Measurements from ENCODE around the gene LGSN.
"Not testable (repeated sequence)": the region's sequence is repeated elsewhere in the genome, so short reads cannot be mapped to it uniquely, and the experiment has no call there.

The LGSN gene

DNA sequence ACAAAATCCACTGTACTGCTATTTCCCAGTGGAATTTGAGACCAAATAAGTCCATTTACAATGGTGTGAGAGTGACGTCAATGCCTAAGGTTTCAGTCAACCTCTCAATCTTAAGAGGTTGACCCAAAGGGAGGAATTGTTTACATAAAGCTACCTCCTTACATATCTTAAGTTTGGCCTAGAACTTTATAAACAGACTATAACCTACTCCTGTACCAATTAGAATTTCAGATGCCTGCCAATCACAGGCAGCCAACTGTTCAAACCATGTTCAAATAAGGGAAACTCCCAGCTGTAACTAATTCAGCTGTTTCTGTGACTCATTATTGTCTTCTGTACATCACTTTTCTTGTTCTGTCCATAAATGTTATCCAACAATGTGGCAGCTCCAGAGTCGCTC is 14.5 kb downstream of the LGSN start:
- no peak for DNase-seq

DNA sequence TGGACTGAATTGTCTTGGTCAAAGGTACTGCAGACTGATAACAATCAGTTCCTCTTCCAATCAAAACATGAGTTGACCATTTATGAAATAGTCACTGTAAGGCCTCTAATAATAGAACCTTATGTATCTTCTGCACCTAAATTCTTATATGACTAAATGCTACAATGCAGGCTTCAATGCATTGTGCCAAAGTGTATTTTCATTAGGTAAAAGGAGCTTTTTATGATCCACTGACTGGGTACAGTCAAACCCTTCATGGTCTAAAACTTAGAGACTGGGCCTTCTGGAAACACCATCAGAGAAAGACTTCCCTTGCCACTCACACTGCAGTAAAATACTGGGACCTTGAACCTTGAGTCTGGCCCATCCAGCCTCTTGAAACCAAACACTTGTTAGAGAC is 16.3 kb downstream of the LGSN start:
- no peak for DNase-seq

GRCh38 chr6:63299667-63300066 is 20.1 kb downstream of the LGSN start:
- no peak for DNase-seq

- no peak for DNase-seq
These were observed 24.1 kb downstream of the LGSN start for GRCh38 chr6:63295553-63296194.

- DNase-seq, result no peak
These were observed 29.2 kb downstream of the LGSN start for GRCh38 chr6:63290492-63291058.

GRCh38 chr6:63289269-63289872 is 30.4 kb downstream of the LGSN start:
- DNase-seq, result no peak

DNA sequence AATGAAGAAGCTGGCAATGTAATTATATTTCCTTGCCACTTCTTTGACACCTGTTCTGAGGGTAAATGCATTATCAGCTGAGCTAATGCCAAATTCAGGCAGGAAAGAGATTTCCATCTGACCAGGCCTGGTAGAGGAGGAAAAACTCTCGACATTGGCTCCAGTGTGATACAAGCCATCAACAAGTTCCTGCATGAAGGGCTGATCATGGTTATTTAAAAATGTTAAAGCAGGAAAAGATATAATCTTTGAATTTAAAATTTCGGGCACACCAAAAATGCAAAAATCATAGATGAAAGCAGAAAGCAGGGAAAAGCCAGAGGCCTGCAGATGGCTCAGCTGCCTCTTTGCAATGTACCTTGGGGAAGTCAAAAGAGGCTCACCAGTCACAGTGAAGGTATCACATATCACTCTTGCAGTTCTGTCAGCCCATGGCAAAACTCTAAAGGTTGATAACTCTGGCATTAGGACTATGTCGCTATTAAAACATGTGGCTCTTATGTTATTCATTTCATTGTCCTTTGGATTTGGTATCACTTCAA is 39.1 kb downstream of the LGSN start:
- no peak for DNase-seq

- DNase-seq, result no peak
These were observed 40.9 kb downstream of the LGSN start for GRCh38 chr6:63278916-63279315.

DNA sequence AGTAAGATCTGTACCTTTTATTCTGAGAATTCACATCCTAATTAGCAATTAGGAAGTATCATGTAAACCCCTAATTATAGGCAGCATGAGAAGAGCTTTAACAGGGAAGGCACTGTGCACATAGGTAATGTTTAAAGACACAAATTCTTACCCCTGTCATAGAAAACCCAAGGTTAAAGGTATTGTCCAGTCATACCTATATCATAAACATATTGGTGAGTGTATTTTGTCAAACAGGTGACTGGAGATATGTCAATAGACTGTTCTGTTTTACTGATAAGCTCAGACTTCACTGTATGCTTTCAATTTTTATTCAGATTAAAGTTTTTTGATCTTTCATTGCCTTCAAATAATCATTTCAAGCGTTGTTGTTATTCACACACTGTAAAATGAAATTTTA is 43.8 kb downstream of the LGSN start:
- no peak for DNase-seq

DNA sequence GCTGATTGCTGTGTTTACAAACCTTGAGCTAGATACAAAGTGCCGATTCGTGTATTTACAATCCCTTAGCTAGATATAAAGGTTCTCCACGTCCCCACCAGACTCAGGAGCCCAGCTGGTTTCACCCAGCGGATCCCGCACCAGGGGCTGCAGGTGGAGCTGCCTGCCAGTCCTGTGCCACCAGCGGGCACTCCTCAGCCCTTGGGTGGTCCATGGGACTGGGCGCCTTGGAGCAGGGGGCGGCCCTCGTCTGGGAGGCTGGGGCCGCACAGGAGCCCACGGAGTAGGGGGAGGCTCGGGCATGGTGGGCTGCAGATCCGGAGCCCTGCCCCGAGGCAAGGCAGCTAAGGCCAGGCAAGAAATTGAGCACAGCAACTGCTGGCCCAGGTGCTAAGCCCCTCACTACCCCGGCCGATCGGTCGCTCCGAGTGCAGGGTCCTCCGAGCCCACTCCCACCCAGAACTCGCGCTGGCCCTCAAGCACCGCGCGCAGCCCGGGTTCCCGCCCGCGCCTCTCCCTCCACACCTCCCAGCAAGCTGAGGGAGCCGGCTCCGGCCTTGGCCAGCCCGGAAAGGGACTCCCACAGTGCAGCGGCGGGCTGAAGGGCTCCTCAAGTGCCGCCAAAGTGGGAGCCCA is 44.9 kb downstream of the LGSN start:
- DNase-seq, result not testable (repeated sequence)

- no peak for DNase-seq
These were observed 47.4 kb downstream of the LGSN start for GRCh38 chr6:63272397-63272796.

DNA sequence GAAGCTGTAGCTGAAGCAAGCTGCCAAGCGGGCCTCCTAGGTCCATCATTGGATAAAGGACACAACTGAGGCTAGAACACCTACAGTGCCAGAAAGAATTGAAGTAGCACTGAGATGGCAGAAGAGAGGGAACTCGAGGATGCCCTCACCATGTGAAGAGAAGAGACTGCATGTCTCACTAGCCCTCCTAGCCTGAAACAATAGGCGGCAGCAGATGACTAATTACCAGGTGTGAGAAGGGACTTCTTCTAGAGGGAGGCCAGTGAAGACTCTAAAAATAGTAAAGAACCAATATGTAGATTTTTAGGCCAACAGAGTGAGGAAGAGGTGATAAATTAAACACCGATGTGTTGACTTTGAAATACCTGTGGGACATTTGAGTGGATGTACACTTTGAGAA is 50.3 kb downstream of the LGSN start:
- DNase-seq, result no peak

DNA sequence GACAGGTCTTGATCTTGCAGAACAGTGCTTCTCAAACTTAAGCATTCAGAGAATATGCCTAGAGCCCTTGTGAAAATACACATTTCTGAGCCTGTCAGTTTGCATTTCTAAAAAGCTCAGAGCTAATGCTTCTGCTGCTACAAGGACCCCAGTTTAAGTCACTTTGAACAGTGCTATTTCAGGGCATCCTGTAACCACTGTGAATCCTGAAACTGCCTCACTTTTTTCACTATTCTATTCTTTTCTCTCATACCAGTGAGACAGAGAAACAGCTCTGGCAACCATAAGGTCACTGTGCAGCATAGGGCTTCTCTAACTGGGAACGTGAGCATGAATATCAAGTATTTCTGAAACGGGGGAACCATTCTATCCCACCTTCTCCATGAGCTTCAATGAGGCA is 51.2 kb downstream of the LGSN start:
- no peak for DNase-seq

DNA sequence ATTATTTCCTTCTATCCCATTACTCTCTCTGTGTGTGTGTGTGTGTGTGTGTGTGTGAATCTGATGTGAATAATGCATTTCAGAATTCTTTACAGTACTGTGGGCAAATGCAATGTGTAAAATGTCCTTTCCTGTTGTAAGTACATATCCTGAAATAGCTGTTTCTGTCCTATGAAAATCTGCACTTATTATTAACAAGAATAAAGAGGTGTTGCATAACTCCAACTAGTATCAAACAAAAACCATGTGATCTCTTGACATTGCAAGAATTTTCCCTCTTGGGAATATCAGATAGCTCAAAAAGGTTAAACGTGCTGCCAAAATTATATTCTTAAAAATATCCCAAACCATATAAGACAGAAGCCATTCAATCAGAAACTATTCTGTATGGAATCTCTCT is 52.0 kb downstream of the LGSN start:
- no peak for DNase-seq

DNA sequence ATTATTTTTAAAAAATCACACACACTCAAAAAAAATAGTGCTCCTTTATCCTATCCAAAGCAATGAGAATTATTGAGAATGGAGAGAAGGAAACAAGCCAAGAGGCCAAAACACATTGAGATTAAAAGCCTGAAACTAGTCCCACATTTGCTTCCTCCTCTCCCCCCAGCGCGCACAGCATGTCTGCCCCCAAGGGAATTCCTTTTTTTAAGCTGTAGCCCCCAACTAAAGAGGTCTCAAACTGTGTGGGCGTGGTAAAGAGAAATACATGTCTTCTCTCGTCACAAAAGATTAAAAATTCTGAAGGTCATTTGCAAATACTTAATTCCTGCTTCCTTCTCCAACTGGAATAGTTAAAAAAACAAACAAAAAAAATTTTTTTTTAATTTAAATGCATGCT is 52.7 kb downstream of the LGSN start:
- no peak for DNase-seq

GRCh38 chr6:63263444-63263843 is 56.3 kb downstream of the LGSN start:
- no peak for DNase-seq

GRCh38 chr6:63261820-63262219 is 58.0 kb downstream of the LGSN start:
- DNase-seq, result no peak

DNA sequence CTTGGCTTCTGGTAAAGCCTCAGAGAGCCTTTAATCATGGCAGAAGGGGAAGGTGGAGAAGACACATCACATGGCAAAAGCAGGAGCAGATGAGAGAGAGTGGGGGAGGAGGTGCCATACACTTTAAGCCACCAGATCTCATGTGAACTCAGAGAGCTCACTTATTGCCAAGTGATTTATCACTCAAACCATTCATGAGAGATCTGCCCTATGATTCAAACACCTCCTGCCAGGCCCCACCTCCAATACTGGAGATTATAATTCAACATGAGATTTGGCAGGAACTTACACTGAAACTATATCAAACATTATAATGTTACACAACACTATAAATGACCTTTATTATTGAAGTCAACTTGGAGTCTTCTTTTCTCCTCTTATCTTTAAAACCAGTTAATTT is 60.6 kb downstream of the LGSN start:
- DNase-seq, result no peak

- no peak for DNase-seq
These were observed 69.8 kb downstream of the LGSN start for GRCh38 chr6:63249875-63250482.

GRCh38 chr6:63246581-63246980 is 73.2 kb downstream of the LGSN start:
- DNase-seq, result no peak

- DNase-seq, result no peak
These were observed 73.9 kb downstream of the LGSN start for GRCh38 chr6:63245909-63246308.

DNA sequence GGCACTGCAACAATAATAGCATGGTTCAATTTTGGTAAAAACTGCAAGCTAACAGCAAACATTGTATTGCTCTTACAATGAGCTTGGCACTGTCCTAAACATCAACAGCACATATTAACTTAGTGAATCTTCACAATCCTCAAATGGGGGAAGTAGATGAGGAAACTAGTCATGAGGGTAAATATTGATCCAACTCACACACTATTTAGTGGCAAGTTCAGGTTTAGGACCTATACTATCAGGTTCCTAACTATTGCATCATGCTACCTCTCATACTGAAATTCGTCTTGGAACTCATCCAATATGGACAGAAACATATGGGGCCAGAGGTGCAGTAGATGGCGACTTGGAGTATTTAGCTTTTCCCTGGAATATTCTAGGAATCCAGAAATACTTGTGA is 74.4 kb downstream of the LGSN start:
- DNase-seq, result no peak

DNA sequence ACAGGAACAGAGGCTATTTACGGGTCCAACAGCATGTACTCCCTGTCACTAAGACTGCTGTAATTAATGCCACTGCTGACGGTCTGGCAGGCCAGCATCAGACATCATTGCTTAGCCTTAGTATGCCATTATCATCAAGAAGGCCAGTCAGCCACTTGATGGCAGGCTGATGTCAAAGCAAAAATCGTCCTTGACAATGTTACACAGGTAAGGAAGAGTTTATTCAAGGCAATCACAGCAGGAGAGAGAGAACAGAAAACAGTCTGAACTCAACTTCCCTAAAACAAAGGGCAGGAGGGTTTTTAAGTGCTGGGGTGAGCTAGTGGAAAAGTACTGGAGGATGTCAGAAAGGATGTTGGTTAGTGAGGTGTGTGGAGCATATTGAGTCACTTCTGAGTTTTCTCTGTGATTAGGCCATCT is 83.4 kb downstream of the LGSN start:
- DNase-seq, result no peak

DNA sequence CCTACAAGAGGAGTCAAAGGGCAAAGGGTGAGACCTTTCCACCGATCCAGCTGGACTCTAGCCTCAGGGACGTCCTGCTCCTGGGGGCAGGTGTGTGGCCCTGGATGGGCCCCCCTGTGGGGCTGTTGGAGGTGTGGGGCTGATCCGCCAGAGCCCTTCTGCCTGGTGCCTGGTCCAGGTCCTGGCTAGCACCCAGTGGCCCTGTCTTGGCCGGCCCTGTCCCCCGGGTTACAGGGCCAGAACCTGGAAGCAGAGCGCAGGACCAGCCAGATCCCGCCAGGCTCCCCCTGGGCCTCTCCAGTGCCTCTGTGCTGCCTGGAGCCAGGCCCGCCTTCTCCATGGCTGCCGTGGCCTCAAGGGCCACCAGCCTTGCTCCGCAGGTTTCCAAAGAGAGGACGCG is 89.3 kb downstream of the LGSN start:
- DNase-seq, result not testable (repeated sequence)
